ENCODE data around the gene JUP.

JUP gene

DNA sequence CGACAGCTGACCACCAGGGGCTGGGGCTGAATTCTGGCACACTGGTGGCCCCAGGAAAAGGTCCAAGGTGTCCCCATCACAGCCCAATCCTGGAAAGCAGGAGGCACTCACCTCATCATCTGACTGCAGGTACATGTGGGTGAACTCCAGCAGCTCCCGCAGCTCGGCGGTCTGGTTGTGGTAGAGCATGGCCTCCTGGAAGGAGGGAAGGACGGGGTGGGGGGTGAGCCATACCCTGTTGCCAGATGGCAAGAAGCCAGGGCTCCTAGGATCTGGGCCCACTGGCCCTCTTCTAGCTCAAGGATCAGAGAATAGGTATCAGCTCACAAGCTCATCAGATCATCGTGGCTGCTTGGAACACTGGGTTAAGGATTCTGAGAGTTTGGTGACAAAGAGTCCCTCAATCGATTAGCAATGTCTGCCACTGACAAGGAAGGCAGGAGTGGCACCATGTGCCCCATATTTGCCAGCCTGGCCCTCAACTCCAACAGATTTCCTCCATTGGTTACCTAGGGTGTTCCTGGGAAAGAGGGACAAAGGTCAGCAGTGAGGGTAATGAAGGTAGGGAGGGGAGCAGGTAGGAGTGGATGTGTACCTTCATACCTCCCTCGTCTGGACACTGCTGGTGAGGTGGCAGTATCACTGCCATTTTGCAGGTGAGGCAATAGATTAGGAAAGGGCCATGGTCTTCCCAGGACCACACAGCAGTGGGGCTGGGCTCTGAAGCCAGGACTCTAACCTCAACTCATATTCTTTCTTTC is 20.4 kb upstream of the JUP start:
- DNase-seq: no peak

DNA sequence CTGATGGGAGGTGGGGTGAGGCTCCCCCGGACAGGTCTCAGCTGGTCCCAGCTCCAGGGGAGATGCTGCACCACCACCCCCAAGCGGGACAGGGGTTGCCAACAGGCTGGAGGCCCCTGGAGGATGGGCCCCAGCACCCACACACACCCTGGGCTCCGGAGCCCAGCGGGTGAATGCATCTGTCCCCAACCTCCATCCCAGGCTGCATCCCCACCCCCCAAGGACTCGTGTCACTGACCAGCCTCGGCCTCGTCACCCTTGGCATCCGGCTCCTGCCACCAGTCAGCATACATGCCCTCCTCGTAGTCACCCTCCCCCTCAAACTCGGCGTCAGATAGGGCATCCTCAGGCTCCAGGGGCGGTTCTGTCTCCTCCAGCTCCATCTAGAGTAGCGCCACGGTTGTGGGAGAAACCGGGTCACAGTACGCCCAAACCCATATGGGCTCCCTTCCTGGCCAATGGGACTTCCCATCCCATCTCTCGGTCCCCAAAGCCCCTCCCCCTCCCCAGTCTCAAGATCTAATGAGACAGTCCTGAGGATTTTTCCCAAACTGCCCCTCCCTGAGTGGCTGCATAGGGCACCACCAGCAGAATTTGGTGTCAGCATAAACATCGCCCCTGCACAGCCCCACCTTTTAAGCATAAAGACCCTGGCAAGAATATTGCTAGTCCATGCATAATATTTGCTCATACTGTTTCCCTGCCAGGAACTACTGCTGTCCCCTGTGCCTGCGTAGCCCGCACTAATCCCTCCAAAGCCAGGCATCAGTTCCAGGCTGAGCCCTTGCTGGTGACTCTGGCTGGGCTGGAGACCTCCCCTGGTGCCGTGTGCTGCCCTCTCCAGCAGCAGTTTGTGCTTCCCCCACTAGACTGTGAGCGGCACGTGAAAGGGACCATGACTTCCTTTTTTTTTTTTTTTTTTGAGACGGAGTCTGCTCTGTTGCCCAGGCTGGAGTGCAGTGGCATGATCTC is 16.8 kb upstream of the JUP start:
- no peak for DNase-seq

- DNase-seq: peak; percentile 74
These were observed 15.1 kb upstream of the JUP start for GRCh38 chr17:41801374-41802271.

DNA sequence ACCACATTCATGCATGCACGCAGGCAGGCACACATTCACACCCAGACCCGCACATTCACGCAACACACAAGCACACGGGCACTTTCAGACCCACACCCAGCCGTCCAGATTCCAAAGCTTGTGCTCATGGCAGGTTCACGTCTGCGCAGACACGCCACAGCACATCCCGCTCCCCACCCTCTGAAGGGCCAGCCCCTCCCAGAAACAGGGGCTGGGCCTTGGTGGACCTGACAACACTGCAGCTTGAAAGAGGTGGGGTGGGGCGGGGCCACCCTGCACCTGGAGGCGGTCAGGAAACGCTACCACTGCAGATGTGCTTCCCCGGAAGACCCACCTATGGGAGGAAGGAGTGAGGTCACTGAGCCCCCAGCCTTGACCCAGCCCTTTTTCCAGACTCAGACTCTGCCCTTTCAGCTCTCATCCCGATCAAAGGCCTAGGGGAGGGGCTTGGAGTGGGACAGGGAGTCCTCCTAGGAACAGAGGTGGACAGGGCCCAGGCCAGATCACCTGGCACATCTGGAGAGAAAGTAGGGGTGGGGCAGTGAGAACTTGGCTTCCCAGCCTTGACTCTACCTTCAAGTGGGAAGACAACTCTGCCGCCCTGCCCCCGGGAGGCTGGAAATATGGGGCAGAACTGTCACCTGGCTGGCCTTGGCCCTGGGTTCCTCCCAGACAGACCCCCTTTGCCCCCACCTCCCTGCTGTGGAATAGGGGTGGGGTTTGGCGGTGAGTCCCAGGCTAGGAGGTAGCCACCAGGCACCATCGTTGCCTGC is 14.3 kb upstream of the JUP start:
- peak; percentile 57 for DNase-seq

DNA sequence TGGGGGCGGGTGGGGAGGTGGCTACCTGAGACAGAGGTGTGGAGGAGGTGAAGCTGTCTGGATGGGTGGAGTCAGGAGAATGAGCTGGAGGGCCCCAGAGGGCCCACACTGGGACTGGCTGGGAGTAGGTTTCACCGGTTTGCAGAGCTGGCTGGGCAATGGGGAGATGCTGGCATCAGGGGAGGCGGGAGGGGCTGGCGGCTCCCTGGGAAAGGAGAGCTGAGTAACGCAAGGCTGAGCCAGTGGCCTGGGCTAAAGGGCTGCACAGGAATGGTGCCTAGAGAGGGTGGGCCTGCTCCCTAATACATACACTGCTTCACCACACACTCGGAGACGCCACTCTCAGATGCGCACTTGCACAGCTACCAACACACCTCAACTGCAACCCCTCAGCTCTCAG is 12.9 kb upstream of the JUP start:
- no peak for DNase-seq

DNA sequence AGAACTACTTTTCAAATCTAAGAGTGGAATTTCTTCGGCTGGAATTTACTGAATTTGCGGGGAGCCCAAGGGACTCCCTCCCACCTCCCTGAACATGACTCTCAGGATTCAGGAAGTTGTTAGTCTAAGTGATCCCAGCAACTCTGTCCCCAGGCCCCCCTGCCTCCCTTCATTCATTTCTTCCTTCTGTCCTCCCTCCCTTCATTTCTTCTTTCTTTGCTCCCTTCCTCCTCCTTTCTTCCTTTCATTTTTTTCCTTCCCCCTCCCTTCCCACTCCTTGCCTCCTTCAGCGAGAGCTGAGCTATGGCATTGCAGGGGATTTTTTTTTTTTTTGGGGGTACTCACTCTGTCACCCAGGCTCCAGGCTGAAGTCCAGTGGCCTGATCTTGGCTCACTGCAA is 10.9 kb upstream of the JUP start:
- DNase-seq: no peak

DNA sequence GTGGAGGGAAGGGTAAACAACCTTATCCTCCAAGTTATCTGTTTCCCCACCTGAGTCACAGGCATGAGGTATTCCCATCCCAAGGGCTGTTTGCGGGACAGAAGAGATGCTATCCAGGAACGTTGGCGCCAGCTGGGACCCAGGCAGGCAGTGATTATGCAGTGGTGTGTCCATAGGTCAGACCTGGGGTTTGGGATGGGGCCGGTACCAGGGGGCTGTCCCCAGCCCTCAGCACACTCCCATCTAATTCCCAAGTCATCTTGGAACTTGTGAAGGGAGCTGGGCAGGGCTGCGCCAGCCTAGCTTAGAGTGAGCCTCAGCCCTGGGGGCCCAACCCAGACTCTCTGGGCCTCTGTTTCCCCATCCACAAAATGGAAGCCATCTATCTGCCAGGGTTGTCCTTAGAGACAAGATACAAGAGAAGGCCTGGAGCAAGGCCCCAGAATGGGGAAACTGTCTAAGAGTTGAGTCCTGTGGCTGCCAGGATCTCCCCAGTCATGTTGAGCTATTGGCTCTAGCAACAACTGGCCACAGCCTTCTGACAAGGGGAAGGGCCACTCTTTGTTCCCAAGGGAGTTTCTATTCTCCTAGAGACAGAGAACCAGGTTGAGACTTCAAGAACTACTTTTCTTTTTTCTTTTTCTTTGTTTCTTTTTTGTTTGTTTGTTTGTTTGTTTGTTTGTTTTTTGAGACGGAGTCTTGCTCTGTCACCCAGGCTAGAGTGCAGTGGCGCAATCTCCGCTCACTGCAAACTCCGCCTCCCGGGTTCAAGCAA is 9.8 kb upstream of the JUP start:
- no peak for DNase-seq

DNA sequence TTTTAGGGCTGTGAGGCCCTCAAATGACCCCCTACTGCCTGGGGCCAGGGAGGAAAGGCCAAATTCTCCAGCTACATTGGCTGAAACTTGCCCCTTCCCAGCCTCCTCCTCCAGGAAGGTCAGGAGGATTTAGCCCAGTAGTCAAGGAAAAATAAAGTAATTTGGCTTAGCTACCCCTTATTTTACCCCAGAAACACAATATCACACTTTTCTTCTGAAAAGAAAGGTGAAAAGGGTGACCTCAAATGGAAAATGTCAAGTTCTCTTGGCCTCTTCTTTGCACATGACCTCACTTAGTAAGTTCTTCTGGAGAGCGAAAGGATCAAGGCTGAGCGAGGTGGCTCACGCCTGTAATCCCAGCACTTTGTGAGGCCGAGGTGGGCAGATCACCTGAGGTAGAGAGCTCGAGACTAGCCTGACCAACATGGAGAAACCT is 8.0 kb upstream of the JUP start:
- no peak for DNase-seq

GRCh38 chr17:41793784-41794539 is 7.5 kb upstream of the JUP start:
- no peak for DNase-seq

DNA sequence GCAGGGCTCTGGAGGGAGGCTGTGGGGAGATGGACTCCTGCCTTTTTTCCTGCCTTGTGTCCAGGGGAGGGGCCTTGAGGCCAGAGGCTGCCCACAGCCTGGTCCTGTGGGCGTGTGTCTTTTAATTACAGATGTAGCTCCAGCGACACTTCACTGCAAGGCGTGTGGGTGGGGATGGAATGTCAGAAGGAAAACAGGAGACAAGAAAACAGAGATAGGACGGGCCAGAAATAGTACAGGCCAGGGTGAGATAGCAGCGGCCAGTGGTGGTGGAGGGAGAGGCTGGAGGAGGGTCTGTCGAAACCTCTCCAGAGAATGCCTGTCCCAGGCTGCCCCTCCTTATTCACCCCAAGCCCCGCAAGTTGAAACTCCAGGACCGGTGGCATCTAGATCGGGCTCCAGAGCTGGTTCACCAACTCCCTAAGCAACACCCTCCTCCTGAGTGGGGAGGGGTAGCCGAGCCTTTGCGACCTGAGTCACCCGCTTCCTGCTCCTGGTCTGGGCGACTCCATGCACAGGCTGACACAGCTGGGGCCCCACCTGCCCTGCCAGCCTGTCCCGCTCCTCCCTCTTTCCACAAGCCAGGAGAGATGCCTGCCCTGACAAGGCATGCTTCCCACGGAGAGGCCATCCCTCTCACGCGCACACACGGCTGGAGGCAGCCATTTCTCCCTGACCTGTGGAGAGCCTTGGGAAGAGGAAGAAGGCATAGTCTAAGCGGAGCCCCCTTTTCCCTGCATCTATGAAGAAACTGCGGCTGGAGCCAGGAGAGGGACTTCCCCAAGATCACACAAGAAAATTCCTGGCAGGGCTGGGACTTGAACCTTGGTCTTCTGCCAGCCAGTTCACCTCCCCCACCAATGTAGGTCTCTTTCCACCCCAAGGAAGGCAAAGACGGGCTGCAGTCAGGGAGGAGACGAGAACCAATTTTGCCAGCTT is 6.6 kb upstream of the JUP start:
- DNase-seq: peak; percentile 57

DNA sequence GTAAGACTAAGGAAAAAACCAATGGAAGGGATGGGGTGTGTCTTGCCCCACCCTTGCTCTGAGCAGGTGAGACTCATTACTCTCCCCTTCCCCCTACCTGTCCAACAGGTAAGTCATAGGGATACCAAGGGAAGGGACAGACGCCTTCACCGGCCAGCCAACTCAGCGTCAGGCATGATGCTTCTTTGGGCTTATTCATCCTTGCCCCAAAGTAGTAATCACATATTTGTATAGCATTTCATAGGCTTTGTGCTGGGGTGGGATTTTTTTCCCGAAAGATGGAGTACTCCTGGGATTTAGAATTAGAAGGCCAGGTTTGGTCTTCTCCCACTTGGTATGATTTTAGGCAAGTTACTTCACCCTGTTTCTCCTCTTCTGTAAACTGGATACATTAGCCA is 509 bp upstream of the JUP start:
- DNase-seq: no peak

DNA sequence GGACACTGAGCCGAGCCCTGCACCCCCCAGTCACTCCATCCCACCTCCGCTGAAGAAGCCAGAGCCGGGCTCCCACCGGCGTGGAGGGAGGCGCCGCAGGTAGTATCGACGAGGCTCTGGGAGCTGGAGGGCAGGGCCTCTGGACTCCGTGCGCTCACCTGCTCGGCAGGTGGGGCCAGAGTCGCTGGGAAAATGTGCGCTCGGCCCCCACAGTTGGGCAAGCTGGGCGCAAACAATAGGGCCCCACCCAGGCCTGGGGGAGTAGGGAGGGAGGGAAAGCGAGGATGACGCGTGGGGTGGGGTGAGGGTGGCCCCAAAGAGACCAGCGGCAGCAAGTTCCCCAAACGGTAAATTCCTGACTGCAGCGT is 668 bp downstream of the JUP start:
- no peak for DNase-seq

- DNase-seq: no peak
These were observed 1.2 kb downstream of the JUP start for GRCh38 chr17:41785091-41785858.

GRCh38 chr17:41784207-41784744 is 2.2 kb downstream of the JUP start:
- peak; percentile 55 for DNase-seq

DNA sequence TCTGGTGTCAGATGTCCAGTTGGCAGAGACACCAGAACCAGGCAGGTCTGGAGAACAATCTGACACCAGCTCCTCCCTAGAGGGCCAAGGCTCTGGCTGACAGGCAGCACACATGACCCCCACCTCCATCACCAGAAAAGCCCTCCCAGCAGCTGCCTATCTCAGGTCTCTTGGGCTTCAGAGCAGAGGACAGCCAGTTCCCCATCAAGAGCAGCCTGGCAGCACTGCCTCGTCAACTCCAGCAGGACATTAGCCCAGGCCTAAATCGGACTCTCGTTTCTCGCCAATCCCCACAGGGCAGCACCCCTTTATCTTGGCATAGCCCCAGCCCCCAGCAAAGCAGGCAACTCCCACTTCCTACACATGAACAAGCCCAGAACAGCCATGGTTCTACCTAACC is 4.4 kb downstream of the JUP start:
- DNase-seq: no peak

GRCh38 chr17:41781404-41782110 is 5.0 kb downstream of the JUP start:
- DNase-seq: no peak

- DNase-seq: no peak
These were observed 6.6 kb downstream of the JUP start for GRCh38 chr17:41779954-41780353.
